ENCODE data around the gene CCDC9B. TPM values are rescaled to one million over a fixed set of nuclear protein-coding genes. Genes with fewer than 3 reads are reported as not detected.

Gene CCDC9B
- total RNA-seq, 1 donor from 2014 or later = 9.8 TPM

DNA sequence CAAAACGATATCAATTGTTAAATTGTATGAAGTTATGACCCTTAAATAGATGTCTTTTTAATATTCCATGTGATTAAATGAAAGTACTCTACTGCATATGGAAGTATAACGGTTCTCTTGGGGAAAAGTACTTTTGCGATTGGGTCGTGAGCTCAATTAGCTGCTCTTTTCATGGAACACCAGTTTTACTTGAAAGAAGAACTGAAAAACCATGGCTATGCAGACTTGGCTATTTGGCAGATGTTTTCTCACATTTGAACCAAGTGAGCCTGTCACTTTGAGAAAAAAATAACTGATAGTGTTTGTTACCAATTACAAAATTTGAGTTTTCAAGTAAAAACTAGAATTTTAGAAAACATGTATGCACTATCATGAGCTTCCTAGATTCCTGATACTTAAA is 23.2 kb downstream of the CCDC9B start:
- Histone ChIP-seq H3K27ac (ENCODE audit: low read depth, low read length) (no peak overlapping the region), H3K4me3 (ENCODE audit: insufficient read depth, low read depth, low read length) (no peak overlapping the region), H3K4me2 (ENCODE audit: low read length) (no peak overlapping the region), H3K9ac (ENCODE audit: low read length) (no peak overlapping the region), H3K4me1 (ENCODE audit: insufficient read depth, low read length) (peaks cover 5% of the 10 kb centered on the region), H2AFZ (ENCODE audit: low read depth, low read length) (no peak overlapping the region), H3K9me3 (ENCODE audit: insufficient read depth, low read depth, low read length) (no peaks in the 10 kb centered on the region), H3K79me2 (ENCODE audit: insufficient read depth, low read length) (no peaks in the 10 kb centered on the region), H4K20me1 (ENCODE audit: insufficient read depth, low read length) (no peaks in the 10 kb centered on the region), H3K36me3 (ENCODE audit: insufficient read depth, low read length) (no peaks in the 10 kb centered on the region), H3K27me3 (ENCODE audit: insufficient read depth, low read length) (peaks cover under 1% of the 10 kb centered on the region)
- Mint-ChIP-seq H3K9me3 (ENCODE audit: unreplicated experiment) (peaks cover 2% of the 10 kb centered on the region), H3K36me3 (ENCODE audit: low read depth, unreplicated experiment) (no peaks in the 10 kb centered on the region), H3K4me1 (ENCODE audit: low read depth, unreplicated experiment) (peaks cover 15% of the 10 kb centered on the region), H3K27me3 (ENCODE audit: low read depth, unreplicated experiment) (peaks cover 23% of the 10 kb centered on the region), H3K4me3 (ENCODE audit: unreplicated experiment) (no peak overlapping the region), H3K27ac (ENCODE audit: unreplicated experiment) (no peak overlapping the region)
- FAIRE-seq (no peak), DNase-seq (ENCODE audit: low read depth) (no peak)
- no peak for TF ChIP-seq CTCF (IDR thresholded peaks at IDR 0.05; ENCODE audit: insufficient read depth, low read depth, low read length)
- no peak for TF ChIP-seq EZH2 (IDR thresholded peaks at IDR 0.05; ENCODE audit: insufficient read depth, low read length)

DNA sequence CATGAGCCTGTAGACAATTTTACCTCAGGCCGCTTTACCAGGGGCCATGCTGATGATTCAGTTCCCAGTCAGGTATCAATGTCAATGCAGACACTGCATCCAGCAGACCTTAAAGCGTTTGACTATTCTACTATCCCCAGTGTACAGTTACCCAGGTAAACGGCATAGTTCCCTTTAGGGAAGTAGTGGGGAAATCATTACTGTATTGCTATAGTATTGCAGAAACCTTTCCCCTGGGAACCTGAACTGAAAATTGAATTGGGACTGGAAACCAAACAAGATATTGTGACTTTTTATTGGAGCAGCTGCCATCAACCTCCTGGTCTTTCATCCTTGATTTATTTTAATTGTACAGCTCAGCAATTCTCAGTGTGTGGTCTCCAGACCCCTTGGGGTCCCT is 23.8 kb downstream of the CCDC9B start:
- peaks cover 5% of the 10 kb centered on the region for H3K27me3 ChIP-seq (ENCODE audit: insufficient read depth, low read length)
- no peak overlapping the region for H3K27ac ChIP-seq (ENCODE audit: low read depth, low read length)
- H3K79me2 ChIP-seq (ENCODE audit: insufficient read depth, low read length) = no peaks in the 10 kb centered on the region
- H3K9ac ChIP-seq (ENCODE audit: low read length) = no peak overlapping the region
- no peaks in the 10 kb centered on the region for H3K4me1 ChIP-seq (ENCODE audit: insufficient read depth, low read length)
- Mint-ChIP-seq H3K36me3 (ENCODE audit: low read depth, unreplicated experiment) (no peaks in the 10 kb centered on the region), H3K27ac (ENCODE audit: unreplicated experiment) (no peak overlapping the region), H3K27me3 (ENCODE audit: low read depth, unreplicated experiment) (peaks cover 29% of the 10 kb centered on the region), H3K4me3 (ENCODE audit: unreplicated experiment) (no peak overlapping the region), H3K9me3 (ENCODE audit: unreplicated experiment) (peaks cover 2% of the 10 kb centered on the region), H3K4me1 (ENCODE audit: low read depth, unreplicated experiment) (peaks cover 10% of the 10 kb centered on the region)
- FAIRE-seq = no peak
- DNase-seq (ENCODE audit: low read depth) = no peak
- TF ChIP-seq CTCF (IDR thresholded peaks at IDR 0.05; ENCODE audit: insufficient read depth, low read depth, low read length) (no peak), EZH2 (IDR thresholded peaks at IDR 0.05; ENCODE audit: insufficient read depth, low read length) (no peak)
- no peak overlapping the region for H2AFZ ChIP-seq (ENCODE audit: low read depth, low read length)
- H3K4me2 ChIP-seq (ENCODE audit: low read length) = no peak overlapping the region
- H3K9me3 ChIP-seq (ENCODE audit: insufficient read depth, low read depth, low read length) = no peaks in the 10 kb centered on the region
- no peak overlapping the region for H3K4me3 ChIP-seq (ENCODE audit: insufficient read depth, low read depth, low read length)
- no peaks in the 10 kb centered on the region for H4K20me1 ChIP-seq (ENCODE audit: insufficient read depth, low read length)
- no peaks in the 10 kb centered on the region for H3K36me3 ChIP-seq (ENCODE audit: insufficient read depth, low read length)

DNA sequence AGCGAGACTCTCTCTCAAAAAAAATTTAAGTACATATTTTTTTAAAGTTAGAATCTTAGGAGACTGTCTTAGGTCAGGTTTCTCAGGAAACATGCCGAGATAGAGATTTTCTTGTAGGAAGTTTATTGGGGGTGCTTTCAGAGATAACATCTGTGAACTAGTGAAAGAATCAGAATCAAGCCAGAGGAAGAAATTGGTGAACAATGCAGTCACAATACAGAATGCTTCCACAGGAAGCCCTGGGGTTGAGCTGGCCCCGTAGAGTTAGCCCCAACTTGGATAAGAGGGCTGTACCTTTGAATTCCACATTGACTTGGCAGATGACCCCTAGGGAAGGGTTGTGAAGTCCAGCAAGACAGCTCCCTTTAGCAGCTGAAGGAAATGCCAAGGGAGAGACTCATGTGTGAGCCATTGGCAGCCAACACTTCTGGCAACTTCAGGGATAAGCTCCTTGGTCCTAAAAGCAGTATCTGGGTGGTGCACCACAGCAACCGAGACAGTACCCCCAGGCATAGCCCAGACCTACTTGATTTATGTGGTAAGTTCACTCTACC is 25.9 kb downstream of the CCDC9B start:
- H3K9ac ChIP-seq (ENCODE audit: low read length) = no peak overlapping the region
- peaks cover 8% of the 10 kb centered on the region for H3K4me1 Mint-ChIP-seq (ENCODE audit: low read depth, unreplicated experiment)
- no peaks in the 10 kb centered on the region for H3K9me3 ChIP-seq (ENCODE audit: insufficient read depth, low read depth, low read length)
- H3K79me2 ChIP-seq (ENCODE audit: insufficient read depth, low read length) = no peaks in the 10 kb centered on the region
- H3K36me3 Mint-ChIP-seq (ENCODE audit: low read depth, unreplicated experiment) = no peaks in the 10 kb centered on the region
- DNase-seq (ENCODE audit: low read depth) (no peak), FAIRE-seq (no peak)
- TF ChIP-seq EZH2 (IDR thresholded peaks at IDR 0.05; ENCODE audit: insufficient read depth, low read length) (no peak), CTCF (IDR thresholded peaks at IDR 0.05; ENCODE audit: insufficient read depth, low read depth, low read length) (no peak)
- no peak overlapping the region for H3K27ac Mint-ChIP-seq (ENCODE audit: unreplicated experiment)
- no peaks in the 10 kb centered on the region for H3K9me3 Mint-ChIP-seq (ENCODE audit: unreplicated experiment)
- H4K20me1 ChIP-seq (ENCODE audit: insufficient read depth, low read length) = no peaks in the 10 kb centered on the region
- H3K4me2 ChIP-seq (ENCODE audit: low read length) = no peak overlapping the region
- peaks cover 47% of the 10 kb centered on the region for H3K27me3 Mint-ChIP-seq (ENCODE audit: low read depth, unreplicated experiment)
- no peaks in the 10 kb centered on the region for H3K4me1 ChIP-seq (ENCODE audit: insufficient read depth, low read length)
- H3K4me3 ChIP-seq (ENCODE audit: insufficient read depth, low read depth, low read length) = no peak overlapping the region
- H2AFZ ChIP-seq (ENCODE audit: low read depth, low read length) = no peak overlapping the region
- no peak overlapping the region for H3K27ac ChIP-seq (ENCODE audit: low read depth, low read length)
- no peaks in the 10 kb centered on the region for H3K36me3 ChIP-seq (ENCODE audit: insufficient read depth, low read length)
- H3K4me3 Mint-ChIP-seq (ENCODE audit: unreplicated experiment) = no peak overlapping the region
- H3K27me3 ChIP-seq (ENCODE audit: insufficient read depth, low read length) = peaks cover 9% of the 10 kb centered on the region

Data from astrocyte (in vitro differentiated cells and primary cell).